GM12801 (cell line): ENCODE measurements around the gene MX2.

Source experiments
- CTCF ChIP-seq: IDR thresholded peaks from one replicate; pipeline ENCODE4 v1.5.1; 2011; ENCODE audit warnings: control low read depth; ENCODE audit not compliant: insufficient read length; ENCODE audit errors: extremely low read depth

Gene MX2, protein sequence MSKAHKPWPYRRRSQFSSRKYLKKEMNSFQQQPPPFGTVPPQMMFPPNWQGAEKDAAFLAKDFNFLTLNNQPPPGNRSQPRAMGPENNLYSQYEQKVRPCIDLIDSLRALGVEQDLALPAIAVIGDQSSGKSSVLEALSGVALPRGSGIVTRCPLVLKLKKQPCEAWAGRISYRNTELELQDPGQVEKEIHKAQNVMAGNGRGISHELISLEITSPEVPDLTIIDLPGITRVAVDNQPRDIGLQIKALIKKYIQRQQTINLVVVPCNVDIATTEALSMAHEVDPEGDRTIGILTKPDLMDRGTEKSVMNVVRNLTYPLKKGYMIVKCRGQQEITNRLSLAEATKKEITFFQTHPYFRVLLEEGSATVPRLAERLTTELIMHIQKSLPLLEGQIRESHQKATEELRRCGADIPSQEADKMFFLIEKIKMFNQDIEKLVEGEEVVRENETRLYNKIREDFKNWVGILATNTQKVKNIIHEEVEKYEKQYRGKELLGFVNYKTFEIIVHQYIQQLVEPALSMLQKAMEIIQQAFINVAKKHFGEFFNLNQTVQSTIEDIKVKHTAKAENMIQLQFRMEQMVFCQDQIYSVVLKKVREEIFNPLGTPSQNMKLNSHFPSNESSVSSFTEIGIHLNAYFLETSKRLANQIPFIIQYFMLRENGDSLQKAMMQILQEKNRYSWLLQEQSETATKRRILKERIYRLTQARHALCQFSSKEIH

GRCh38 chr21:41361786-41362604 is at the start of gene MX2:
MX2 (plus strand) TSS chr21:41362027; CDS start chr21:41376907, 14,880 bp downstream.
- TF ChIP-seq CTCF, result no peak

GRCh38 chr21:41315726-41316125 is 46.1 kb upstream of the MX2 start:
- TF ChIP-seq CTCF, result no peak

DNA sequence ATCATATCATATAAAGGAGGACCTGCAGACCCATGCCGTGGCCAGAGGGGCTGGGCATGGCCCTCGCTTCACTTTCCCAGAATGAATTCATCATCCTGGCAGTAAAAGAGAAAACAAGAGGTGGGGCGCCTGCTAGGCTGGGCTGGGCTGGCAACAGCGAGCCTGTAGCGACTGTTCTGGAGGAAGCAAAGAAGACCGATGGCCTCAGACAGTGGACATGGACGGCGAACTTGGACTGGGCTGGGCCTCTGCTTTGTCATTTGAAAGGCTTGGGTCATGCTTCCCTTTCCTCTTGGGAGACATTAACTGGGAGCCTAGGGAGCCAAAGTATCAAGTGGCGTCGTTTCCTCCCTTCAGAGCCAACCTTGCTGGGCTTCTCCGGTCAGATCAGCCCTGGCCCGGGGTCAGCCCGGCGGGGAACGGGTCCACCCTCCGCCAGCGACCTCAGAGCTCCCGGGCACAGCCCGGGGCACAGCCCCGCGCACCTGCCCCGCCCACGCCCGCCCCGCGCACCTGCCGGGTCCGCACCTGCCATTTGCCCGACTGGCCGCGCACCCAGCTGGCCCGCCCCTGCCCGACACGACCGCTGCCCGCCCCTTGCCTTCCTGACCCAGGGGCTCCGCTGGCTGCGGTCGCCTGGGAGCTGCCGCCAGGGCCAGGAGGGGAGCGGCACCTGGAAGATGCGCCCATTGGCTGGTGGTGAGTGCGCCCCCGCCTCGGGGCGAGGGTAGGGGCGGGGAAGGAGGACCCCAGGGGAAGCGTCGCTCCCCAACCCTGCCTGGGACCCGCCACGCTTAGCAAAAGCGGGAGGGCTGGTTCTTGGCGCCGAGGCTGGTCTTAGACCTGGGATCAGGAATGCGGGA is 45.4 kb upstream of the MX2 start, which contains the start of gene FAM3B:
Gene FAM3B (plus strand): TSS at position 602 of the 863 bp plus-strand sequence. CDS start 79 bp downstream, at position 681.
- TF ChIP-seq CTCF, result no peak

GRCh38 chr21:41317063-41317392 is 44.8 kb upstream of the MX2 start:
- TF ChIP-seq CTCF, result no peak

GRCh38 chr21:41317458-41317857 is 44.4 kb upstream of the MX2 start:
- no peak for TF ChIP-seq CTCF

- TF ChIP-seq CTCF, result no peak
These were observed 43.6 kb upstream of the MX2 start for GRCh38 chr21:41318218-41318617.

GRCh38 chr21:41319273-41319672 is 42.6 kb upstream of the MX2 start:
- no peak for TF ChIP-seq CTCF
